Endothelial cell of umbilical vein (primary cell): ENCODE data around the gene ENTR1.

Experiments used
- JUN ChIP-seq: IDR thresholded peaks from 2 replicates; pipeline ENCODE4 v1.6.1; 2011; ENCODE audit warnings: borderline replicate concordance, low read depth; ENCODE audit not compliant: insufficient read length, insufficient read depth
- MYC ChIP-seq: IDR thresholded peaks from one replicate; pipeline ENCODE4 v1.6.1; 2011; ENCODE audit warnings: mild to moderate bottlenecking, low read depth, low read length
- POLR2AphosphoS5 ChIP-seq: IDR thresholded peaks from 2 replicates; pipeline ENCODE4 v1.6.1; 2012; ENCODE audit warnings: low read depth, mild to moderate bottlenecking, control low read depth, low read length, moderate library complexity; ENCODE audit not compliant: insufficient read depth
- TF ChIP-seq, protein P1 (sequence below), 2 donors: IDR thresholded peaks; 1 replicate in 1 of 2; 2 replicates in 1 of 2; pipeline ENCODE4 v1.5.1; 2011; ENCODE audit warnings: low read length in 2 of 2, mild to moderate bottlenecking in 2 of 2, moderate library complexity in 2 of 2, control low read depth in 1 of 2, inconsistent platforms in 1 of 2, low read depth in 1 of 2; ENCODE audit not compliant: insufficient read depth in 1 of 2; ENCODE audit errors: extremely low read depth in 1 of 2
- TF ChIP-seq, protein P2 (sequence below): IDR thresholded peaks from 2 replicates; pipeline ENCODE4 v1.6.1; 2011; ENCODE audit not compliant: insufficient read depth, insufficient read length

DNA sequence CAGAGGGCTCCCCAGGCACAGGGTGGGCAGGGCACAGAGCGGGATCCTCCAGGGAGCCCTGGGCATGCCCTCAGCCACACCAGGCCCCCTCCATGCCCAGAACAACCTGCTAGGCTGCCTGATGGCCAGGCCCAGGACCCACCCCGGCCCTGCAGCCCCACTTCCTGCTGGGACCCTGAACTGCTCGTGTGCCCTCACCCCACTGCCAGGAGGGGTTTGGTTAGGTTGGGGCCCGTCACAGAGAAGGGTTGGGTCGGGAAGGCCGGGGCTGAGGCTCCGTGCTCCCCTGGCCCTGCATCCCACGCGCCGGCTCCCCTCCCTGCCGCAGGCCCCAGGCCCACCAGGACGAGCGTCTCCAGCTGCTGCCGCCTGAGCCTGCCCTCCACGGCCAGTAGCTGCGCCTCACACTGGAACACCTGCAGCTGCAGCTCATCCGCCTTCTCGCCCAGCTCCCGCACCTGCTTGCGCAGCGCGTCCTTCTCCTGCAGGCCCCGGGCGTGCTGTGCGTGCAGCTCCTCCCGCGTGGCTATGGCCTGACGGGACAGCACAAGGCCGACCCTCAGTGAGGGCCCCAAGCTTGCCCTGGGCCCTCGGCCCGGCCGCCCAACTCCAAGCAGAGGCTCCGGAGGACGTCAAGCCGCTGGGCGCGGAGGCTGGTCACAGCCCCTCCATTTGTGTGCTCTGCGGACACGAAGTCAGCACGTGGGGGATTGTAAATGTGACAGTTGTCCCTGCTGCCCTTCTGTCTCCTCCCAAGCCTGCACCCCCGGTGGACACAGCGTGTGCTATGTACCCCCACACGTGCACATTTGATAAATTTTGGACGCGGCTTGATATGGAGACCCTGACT lies 42.9 kb downstream of the ENTR1 start:
- TF ChIP-seq POLR2AphosphoS5 (no peak), MYC (no peak), JUN (no peak)
- TF ChIP-seq, protein P1, sequence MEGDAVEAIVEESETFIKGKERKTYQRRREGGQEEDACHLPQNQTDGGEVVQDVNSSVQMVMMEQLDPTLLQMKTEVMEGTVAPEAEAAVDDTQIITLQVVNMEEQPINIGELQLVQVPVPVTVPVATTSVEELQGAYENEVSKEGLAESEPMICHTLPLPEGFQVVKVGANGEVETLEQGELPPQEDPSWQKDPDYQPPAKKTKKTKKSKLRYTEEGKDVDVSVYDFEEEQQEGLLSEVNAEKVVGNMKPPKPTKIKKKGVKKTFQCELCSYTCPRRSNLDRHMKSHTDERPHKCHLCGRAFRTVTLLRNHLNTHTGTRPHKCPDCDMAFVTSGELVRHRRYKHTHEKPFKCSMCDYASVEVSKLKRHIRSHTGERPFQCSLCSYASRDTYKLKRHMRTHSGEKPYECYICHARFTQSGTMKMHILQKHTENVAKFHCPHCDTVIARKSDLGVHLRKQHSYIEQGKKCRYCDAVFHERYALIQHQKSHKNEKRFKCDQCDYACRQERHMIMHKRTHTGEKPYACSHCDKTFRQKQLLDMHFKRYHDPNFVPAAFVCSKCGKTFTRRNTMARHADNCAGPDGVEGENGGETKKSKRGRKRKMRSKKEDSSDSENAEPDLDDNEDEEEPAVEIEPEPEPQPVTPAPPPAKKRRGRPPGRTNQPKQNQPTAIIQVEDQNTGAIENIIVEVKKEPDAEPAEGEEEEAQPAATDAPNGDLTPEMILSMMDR (IDR thresholded peaks at IDR 0.05; ENCODE audit: extremely low read depth in 1 of 2, insufficient read depth in 1 of 2, low read depth in 1 of 2, low read length in 2 of 2), result no peak
- TF ChIP-seq, protein P2, sequence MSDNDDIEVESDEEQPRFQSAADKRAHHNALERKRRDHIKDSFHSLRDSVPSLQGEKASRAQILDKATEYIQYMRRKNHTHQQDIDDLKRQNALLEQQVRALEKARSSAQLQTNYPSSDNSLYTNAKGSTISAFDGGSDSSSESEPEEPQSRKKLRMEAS, result no peak
